ENCODE data around the gene GTF2H2C.

DNA sequence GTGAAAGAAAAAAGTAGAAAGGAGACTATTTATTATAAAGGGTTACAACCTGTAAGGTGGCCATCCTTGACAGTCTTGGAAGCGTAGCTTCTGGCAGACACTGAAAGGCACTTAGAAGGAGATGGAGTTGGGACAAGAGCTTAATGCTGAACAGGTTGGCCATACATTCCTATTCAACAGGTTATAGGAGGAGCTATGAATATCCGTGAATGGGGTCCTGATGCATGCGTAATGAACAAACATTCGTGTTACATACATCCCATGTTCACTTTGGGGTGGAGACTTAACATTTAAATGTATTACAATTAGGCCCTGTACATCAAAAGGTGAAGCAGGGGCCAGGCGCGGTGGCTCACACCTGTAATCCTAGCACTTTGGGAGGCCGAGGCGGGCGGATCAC, 33.3 kb upstream of the GTF2H2C start:
- TF ChIP-seq CTCF (IDR thresholded peaks at IDR 0.05) (no peak), POLR2A (IDR thresholded peaks at IDR 0.05) (no peak), EP300 (IDR thresholded peaks at IDR 0.05) (no peak)
